ENCODE measurements around the gene APOA1.
"Not testable (repeated sequence)": the region's sequence is repeated elsewhere in the genome, so short reads cannot be mapped to it uniquely, and the experiment has no call there.

APOA1 gene

GRCh38 chr11:116857936-116858335, 20.5 kb upstream of the APOA1 start:
- no peak for DNase-seq (ENCODE audit: low spot score)

GRCh38 chr11:116857316-116857715, 19.9 kb upstream of the APOA1 start:
- DNase-seq (ENCODE audit: low spot score), result no peak

- DNase-seq (ENCODE audit: low spot score), result no peak
Measured at GRCh38 chr11:116856423-116856822, 19.0 kb upstream of the APOA1 start.

- DNase-seq (ENCODE audit: low spot score), result no peak
Measured at GRCh38 chr11:116855413-116855812, 18.0 kb upstream of the APOA1 start.

- DNase-seq (ENCODE audit: low spot score), result no peak
Measured at GRCh38 chr11:116853461-116854073, 16.1 kb upstream of the APOA1 start.

GRCh38 chr11:116852261-116853031, 15.0 kb upstream of the APOA1 start:
- no peak for DNase-seq (ENCODE audit: low spot score)

- DNase-seq (ENCODE audit: low spot score), result no peak
Measured at GRCh38 chr11:116851626-116852025, 14.2 kb upstream of the APOA1 start.

GRCh38 chr11:116849486-116849885, 12.1 kb upstream of the APOA1 start:
- no peak for DNase-seq (ENCODE audit: low spot score)

GRCh38 chr11:116849060-116849459, 11.6 kb upstream of the APOA1 start:
- DNase-seq (ENCODE audit: low spot score), result no peak

- no peak for DNase-seq (ENCODE audit: low spot score)
Measured at GRCh38 chr11:116847612-116848011, 10.2 kb upstream of the APOA1 start.

GRCh38 chr11:116844722-116845121, 7.3 kb upstream of the APOA1 start:
- DNase-seq (ENCODE audit: low spot score), result no peak

GRCh38 chr11:116843661-116844060, 6.2 kb upstream of the APOA1 start:
- DNase-seq (ENCODE audit: low spot score), result no peak

- DNase-seq (ENCODE audit: low spot score), result no peak
Measured at GRCh38 chr11:116842909-116843308, 5.5 kb upstream of the APOA1 start.

GRCh38 chr11:116842117-116842516, 4.7 kb upstream of the APOA1 start:
- DNase-seq (ENCODE audit: low spot score), result no peak

- no peak for DNase-seq (ENCODE audit: low spot score)
Measured at GRCh38 chr11:116840746-116841296, 3.4 kb upstream of the APOA1 start.

GRCh38 chr11:116840224-116840745, 2.9 kb upstream of the APOA1 start:
- no peak for DNase-seq (ENCODE audit: low spot score)

GRCh38 chr11:116838321-116839084, 1.1 kb upstream of the APOA1 start:
- DNase-seq (ENCODE audit: low spot score), result no peak

- DNase-seq (ENCODE audit: low spot score), result no peak
Measured at GRCh38 chr11:116836632-116836991, 810 bp downstream of the APOA1 start.

- peak; percentile 93 for DNase-seq (ENCODE audit: low spot score)
Measured at GRCh38 chr11:116835791-116836631, 1.4 kb downstream of the APOA1 start.

GRCh38 chr11:116835042-116835772, 2.2 kb downstream of the APOA1 start:
- DNase-seq (ENCODE audit: low spot score), result no peak

GRCh38 chr11:116834535-116835041, 2.8 kb downstream of the APOA1 start:
- DNase-seq (ENCODE audit: low spot score), result not testable (repeated sequence)

All from D341Med (cell line).